ENCODE measurements around the gene MET.

The MET gene

GRCh38 chr7:116780966-116781365 lies 109.0 kb downstream of the MET start:
- peak in 1 of 2 experiments; percentile 75 for DNase-seq (ENCODE audit: low read depth in 1 of 2, low spot score in 1 of 2)
- no peak for TF ChIP-seq JUND (IDR thresholded peaks at IDR 0.05; ENCODE audit: low read depth)
- in situ Hi-C loops (cut with HindIII; ENCODE audit: low pct_unique_long_range_greater_than_20kb, low sequenced_read_pairs): no loop called here

- TF ChIP-seq JUND (IDR thresholded peaks at IDR 0.05; ENCODE audit: low read depth): no peak
- in situ Hi-C loops (cut with HindIII; ENCODE audit: low pct_unique_long_range_greater_than_20kb, low sequenced_read_pairs): no loop called here
Measured at GRCh38 chr7:116781584-116781983, 109.6 kb downstream of the MET start.

GRCh38 chr7:116782177-116782711 lies 110.2 kb downstream of the MET start:
- no peak for TF ChIP-seq JUND (IDR thresholded peaks at IDR 0.05; ENCODE audit: low read depth)
- no peak for DNase-seq (ENCODE audit: low read depth in 1 of 2, low spot score in 1 of 2)
- in situ Hi-C loops (cut with HindIII; ENCODE audit: low pct_unique_long_range_greater_than_20kb, low sequenced_read_pairs): no loop called here

More at GRCh38 chr7:116781584-116781983, 109.6 kb downstream of the MET start:
- DNase-seq (ENCODE audit: low read depth in 1 of 2, low spot score in 1 of 2): no peak

GRCh38 chr7:116783666-116784318 lies 111.8 kb downstream of the MET start:
- peak in 1 of 2 experiments; percentile 14 for DNase-seq (ENCODE audit: low read depth in 1 of 2, low spot score in 1 of 2)
- TF ChIP-seq JUND (IDR thresholded peaks at IDR 0.05; ENCODE audit: low read depth): no peak
- in situ Hi-C loops (cut with HindIII; ENCODE audit: low pct_unique_long_range_greater_than_20kb, low sequenced_read_pairs): no loop called here

GRCh38 chr7:116784647-116785046 lies 112.7 kb downstream of the MET start:
- in situ Hi-C loops (cut with HindIII; ENCODE audit: low pct_unique_long_range_greater_than_20kb, low sequenced_read_pairs): no loop called here
- TF ChIP-seq JUND (IDR thresholded peaks at IDR 0.05; ENCODE audit: low read depth): no peak
- DNase-seq (ENCODE audit: low read depth in 1 of 2, low spot score in 1 of 2): no peak

- no peak for TF ChIP-seq JUND (IDR thresholded peaks at IDR 0.05; ENCODE audit: low read depth)
- in situ Hi-C loops (cut with HindIII; ENCODE audit: low pct_unique_long_range_greater_than_20kb, low sequenced_read_pairs): no loop called here
- no peak for DNase-seq (ENCODE audit: low read depth in 1 of 2, low spot score in 1 of 2)
Measured at GRCh38 chr7:116785843-116786242, 113.8 kb downstream of the MET start.

GRCh38 chr7:116786791-116787443 lies 114.9 kb downstream of the MET start:
- no peak for TF ChIP-seq JUND (IDR thresholded peaks at IDR 0.05; ENCODE audit: low read depth)
- in situ Hi-C loops (cut with HindIII; ENCODE audit: low pct_unique_long_range_greater_than_20kb, low sequenced_read_pairs): no loop called here

GRCh38 chr7:116787881-116788280 lies 115.9 kb downstream of the MET start:
- in situ Hi-C loops (cut with HindIII; ENCODE audit: low pct_unique_long_range_greater_than_20kb, low sequenced_read_pairs): no loop called here
- no peak for DNase-seq (ENCODE audit: low read depth in 1 of 2, low spot score in 1 of 2)
- no peak for TF ChIP-seq JUND (IDR thresholded peaks at IDR 0.05; ENCODE audit: low read depth)

More at GRCh38 chr7:116786791-116787443, 114.9 kb downstream of the MET start:
- peak in 1 of 2 experiments; percentile 32 for DNase-seq (ENCODE audit: low read depth in 1 of 2, low spot score in 1 of 2)

GRCh38 chr7:116788572-116789197 lies 116.7 kb downstream of the MET start:
- DNase-seq (ENCODE audit: low read depth in 1 of 2, low spot score in 1 of 2): no peak
- in situ Hi-C loops (cut with HindIII; ENCODE audit: low pct_unique_long_range_greater_than_20kb, low sequenced_read_pairs): no loop called here
- TF ChIP-seq JUND (IDR thresholded peaks at IDR 0.05; ENCODE audit: low read depth): no peak

GRCh38 chr7:116790025-116790424 lies 118.0 kb downstream of the MET start:
- in situ Hi-C loops (cut with HindIII; ENCODE audit: low pct_unique_long_range_greater_than_20kb, low sequenced_read_pairs): no loop called here
- no peak for DNase-seq (ENCODE audit: low read depth in 1 of 2, low spot score in 1 of 2)
- no peak for TF ChIP-seq JUND (IDR thresholded peaks at IDR 0.05; ENCODE audit: low read depth)

GRCh38 chr7:116792813-116793212 lies 120.8 kb downstream of the MET start:
- in situ Hi-C loops (cut with HindIII; ENCODE audit: low pct_unique_long_range_greater_than_20kb, low sequenced_read_pairs): no loop called here
- no peak for TF ChIP-seq JUND (IDR thresholded peaks at IDR 0.05; ENCODE audit: low read depth)
- DNase-seq (ENCODE audit: low read depth in 1 of 2, low spot score in 1 of 2): no peak

- in situ Hi-C loops (cut with HindIII; ENCODE audit: low pct_unique_long_range_greater_than_20kb, low sequenced_read_pairs): no loop called here
- TF ChIP-seq JUND (IDR thresholded peaks at IDR 0.05; ENCODE audit: low read depth): no peak
- no peak for DNase-seq (ENCODE audit: low read depth in 1 of 2, low spot score in 1 of 2)
Measured at GRCh38 chr7:116793795-116794340, 121.9 kb downstream of the MET start.

- no peak for TF ChIP-seq JUND (IDR thresholded peaks at IDR 0.05; ENCODE audit: low read depth)
- DNase-seq (ENCODE audit: low read depth in 1 of 2, low spot score in 1 of 2): peak in 1 of 2 experiments; percentile 29
- in situ Hi-C loops (cut with HindIII; ENCODE audit: low pct_unique_long_range_greater_than_20kb, low sequenced_read_pairs): no loop called here
Measured at GRCh38 chr7:116796471-116796870, 124.5 kb downstream of the MET start.

All from T47D (cell line).